ENCODE measurements around the gene MCOLN2.

The MCOLN2 gene

DNA sequence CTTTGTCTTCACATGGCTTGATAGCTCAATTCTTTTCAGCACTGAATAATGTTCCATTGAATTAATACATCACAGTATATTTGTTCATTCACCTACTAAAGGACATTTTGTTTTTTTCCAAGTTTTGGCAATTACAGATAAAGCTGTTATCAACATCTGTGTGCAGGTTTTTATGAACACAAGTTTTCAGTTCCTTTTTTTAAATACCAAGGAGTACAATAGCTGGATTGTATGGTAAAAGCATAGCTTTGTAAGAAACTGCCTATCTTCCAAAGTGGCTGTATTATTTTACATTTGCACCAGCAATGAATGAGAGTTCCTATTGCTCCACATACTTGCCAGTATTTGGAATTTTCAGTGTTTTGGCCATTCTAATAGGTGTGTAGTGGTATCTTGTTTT lies 4.8 kb upstream of the MCOLN2 start:
- Histone ChIP-seq H3K4me2 (ENCODE audit: low read length) (no peak overlapping the region), H3K9me2 (replicated peaks; ENCODE audit: control insufficient read depth, low read length) (no peaks in the 10 kb centered on the region), H3F3A (ENCODE audit: control insufficient read depth, insufficient read depth) (peaks cover 14% of the 10 kb centered on the region), H3K4me1 (ENCODE audit: control insufficient read depth, low read length) (peaks cover 22% of the 10 kb centered on the region), H3K79me2 (ENCODE audit: control insufficient read depth, low read length) (peaks cover 1% of the 10 kb centered on the region), H3K27me3 (ENCODE audit: control insufficient read depth, low read length) (peaks cover 15% of the 10 kb centered on the region), H3K36me3 (ENCODE audit: control insufficient read depth, low read length) (no peaks in the 10 kb centered on the region), H3K27ac (ENCODE audit: low read depth, low read length) (no peak overlapping the region), H4K20me1 (ENCODE audit: control insufficient read depth, insufficient read depth, low read depth, low read length) (no peaks in the 10 kb centered on the region), H3K9me3 (ENCODE audit: control insufficient read depth, insufficient read depth, low read length) (no peaks in the 10 kb centered on the region; the same call in 1 of the 2 replicates), H3K4me3 (ENCODE audit: low read length) (no peak overlapping the region)
- TF ChIP-seq, protein P1, sequence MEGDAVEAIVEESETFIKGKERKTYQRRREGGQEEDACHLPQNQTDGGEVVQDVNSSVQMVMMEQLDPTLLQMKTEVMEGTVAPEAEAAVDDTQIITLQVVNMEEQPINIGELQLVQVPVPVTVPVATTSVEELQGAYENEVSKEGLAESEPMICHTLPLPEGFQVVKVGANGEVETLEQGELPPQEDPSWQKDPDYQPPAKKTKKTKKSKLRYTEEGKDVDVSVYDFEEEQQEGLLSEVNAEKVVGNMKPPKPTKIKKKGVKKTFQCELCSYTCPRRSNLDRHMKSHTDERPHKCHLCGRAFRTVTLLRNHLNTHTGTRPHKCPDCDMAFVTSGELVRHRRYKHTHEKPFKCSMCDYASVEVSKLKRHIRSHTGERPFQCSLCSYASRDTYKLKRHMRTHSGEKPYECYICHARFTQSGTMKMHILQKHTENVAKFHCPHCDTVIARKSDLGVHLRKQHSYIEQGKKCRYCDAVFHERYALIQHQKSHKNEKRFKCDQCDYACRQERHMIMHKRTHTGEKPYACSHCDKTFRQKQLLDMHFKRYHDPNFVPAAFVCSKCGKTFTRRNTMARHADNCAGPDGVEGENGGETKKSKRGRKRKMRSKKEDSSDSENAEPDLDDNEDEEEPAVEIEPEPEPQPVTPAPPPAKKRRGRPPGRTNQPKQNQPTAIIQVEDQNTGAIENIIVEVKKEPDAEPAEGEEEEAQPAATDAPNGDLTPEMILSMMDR (IDR thresholded peaks at IDR 0.05; ENCODE audit: low read depth, low read length, poor library complexity, severe bottlenecking), result no peak
- TF ChIP-seq EZH2phosphoT487 (IDR thresholded peaks at IDR 0.05; ENCODE audit: borderline replicate concordance, low read length), result no peak

DNA sequence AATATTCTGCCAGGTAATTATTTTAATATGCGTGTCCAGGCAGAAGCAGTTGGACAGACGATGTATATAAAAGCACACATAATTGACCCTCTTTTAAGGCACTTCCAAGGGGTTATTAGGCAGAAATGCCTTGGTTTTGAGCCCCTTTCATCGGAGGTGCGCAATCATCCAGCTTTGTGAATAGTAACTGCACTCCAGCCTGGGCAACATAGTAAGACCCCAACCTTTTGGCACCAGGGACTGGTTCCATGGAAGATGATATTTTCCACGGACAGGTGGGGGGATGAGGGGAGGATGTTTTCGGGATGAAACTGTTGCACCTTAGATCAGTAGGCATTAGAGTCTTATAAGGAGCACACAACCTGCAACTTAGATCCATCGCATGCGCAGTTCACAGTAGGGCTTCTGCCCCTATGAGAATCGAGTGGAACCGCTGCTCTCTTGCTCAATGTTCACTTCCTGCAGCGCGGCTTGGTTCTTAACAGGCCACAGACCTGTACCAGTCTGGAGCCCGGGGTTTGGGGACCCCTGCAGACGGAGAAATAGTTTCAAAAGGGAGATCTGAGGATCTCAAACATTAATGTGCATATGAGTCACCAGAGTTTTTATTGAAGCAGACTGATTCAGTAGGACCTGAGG lies 1.8 kb upstream of the MCOLN2 start:
- peaks cover 29% of the 10 kb centered on the region for H3F3A ChIP-seq (ENCODE audit: control insufficient read depth, insufficient read depth)
- H3K4me1 ChIP-seq (ENCODE audit: control insufficient read depth, low read length), result peaks cover 34% of the 10 kb centered on the region
- H3K4me3 ChIP-seq (ENCODE audit: low read length), result peak overlapping the region; percentile 82
- H3K27ac ChIP-seq (ENCODE audit: low read depth, low read length), result no peak overlapping the region
- H3K4me2 ChIP-seq (ENCODE audit: low read length), result peak overlapping the region; percentile 93
- TF ChIP-seq, protein P1 (IDR thresholded peaks at IDR 0.05; ENCODE audit: low read depth, low read length, poor library complexity, severe bottlenecking), result no peak
- TF ChIP-seq EZH2phosphoT487 (IDR thresholded peaks at IDR 0.05; ENCODE audit: borderline replicate concordance, low read length), result no peak
- H3K27me3 ChIP-seq (ENCODE audit: control insufficient read depth, low read length), result peaks cover 15% of the 10 kb centered on the region
- H3K9me2 ChIP-seq (replicated peaks; ENCODE audit: control insufficient read depth, low read length), result no peaks in the 10 kb centered on the region
- no peaks in the 10 kb centered on the region for H4K20me1 ChIP-seq (ENCODE audit: control insufficient read depth, insufficient read depth, low read depth, low read length)
- H3K36me3 ChIP-seq (ENCODE audit: control insufficient read depth, low read length), result peaks cover 20% of the 10 kb centered on the region
- peaks cover 29% of the 10 kb centered on the region for H3K79me2 ChIP-seq (ENCODE audit: control insufficient read depth, low read length)
- H3K9me3 ChIP-seq (ENCODE audit: control insufficient read depth, insufficient read depth, low read length), result no peaks in the 10 kb centered on the region

DNA sequence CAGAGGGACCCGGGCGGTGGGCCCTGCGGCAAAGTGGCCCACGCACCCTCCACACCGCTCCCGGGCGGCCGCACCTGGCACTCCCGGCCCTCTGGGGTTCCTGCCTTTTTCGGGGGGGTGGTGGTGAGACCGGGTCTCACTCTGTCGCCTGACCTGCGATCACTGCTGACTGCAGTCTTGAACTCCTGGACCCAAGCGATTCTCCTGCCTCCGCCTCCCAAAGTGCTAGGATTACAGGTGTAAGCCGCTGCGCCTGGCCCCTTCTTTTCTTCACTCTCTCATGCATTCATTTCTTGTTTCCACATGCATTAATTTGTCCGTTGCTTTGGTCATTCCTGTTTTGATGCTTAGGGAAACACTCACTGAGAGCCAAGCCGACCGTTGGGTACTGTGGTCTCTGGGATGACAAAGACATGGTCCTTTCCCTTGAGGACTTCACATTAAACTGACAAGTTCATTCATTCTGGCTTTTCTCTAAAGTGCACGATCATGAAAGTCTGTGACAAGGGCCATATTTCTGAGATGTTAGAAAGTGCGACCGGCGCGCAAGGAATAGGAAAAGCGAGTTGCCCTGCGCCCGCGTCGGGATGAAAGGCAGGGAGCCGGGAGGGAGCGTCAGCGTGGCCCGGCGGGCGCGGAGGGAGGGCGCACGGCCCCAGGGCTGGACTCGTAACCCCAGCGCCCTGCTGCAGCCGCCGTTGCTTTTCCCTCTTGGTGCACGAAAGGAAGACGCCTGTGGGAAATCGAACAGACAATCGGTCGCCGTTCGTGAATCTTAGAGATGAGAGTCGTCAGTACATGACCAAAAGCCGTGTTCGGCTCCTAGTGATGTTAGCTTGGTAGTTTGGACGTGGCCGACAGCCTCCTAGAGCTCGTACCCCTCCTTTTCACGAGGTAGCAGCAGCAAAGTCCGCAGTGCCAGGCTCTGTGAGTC lies 1.0 kb upstream of the MCOLN2 start:
- H3K79me2 ChIP-seq (ENCODE audit: control insufficient read depth, low read length), result peaks cover 36% of the 10 kb centered on the region
- no peaks in the 10 kb centered on the region for H3K9me2 ChIP-seq (replicated peaks; ENCODE audit: control insufficient read depth, low read length)
- H3K4me3 ChIP-seq (ENCODE audit: low read length), result peak overlapping the region; percentile 82
- H3K36me3 ChIP-seq (ENCODE audit: control insufficient read depth, low read length), result peaks cover 25% of the 10 kb centered on the region
- H3K27ac ChIP-seq (ENCODE audit: low read depth, low read length), result no peak overlapping the region
- H3K9me3 ChIP-seq (ENCODE audit: control insufficient read depth, insufficient read depth, low read length), result no peaks in the 10 kb centered on the region
- H4K20me1 ChIP-seq (ENCODE audit: control insufficient read depth, insufficient read depth, low read depth, low read length), result no peaks in the 10 kb centered on the region
- H3K4me1 ChIP-seq (ENCODE audit: control insufficient read depth, low read length), result peaks cover 39% of the 10 kb centered on the region
- H3F3A ChIP-seq (ENCODE audit: control insufficient read depth, insufficient read depth), result peaks cover 29% of the 10 kb centered on the region
- H3K4me2 ChIP-seq (ENCODE audit: low read length), result peak overlapping the region; percentile 93
- TF ChIP-seq EZH2phosphoT487 (IDR thresholded peaks at IDR 0.05; ENCODE audit: borderline replicate concordance, low read length), result peak; percentile 59; the same call in 1 of the 2 replicates
- TF ChIP-seq, protein P1 (IDR thresholded peaks at IDR 0.05; ENCODE audit: low read depth, low read length, poor library complexity, severe bottlenecking), result no peak
- peaks cover 15% of the 10 kb centered on the region for H3K27me3 ChIP-seq (ENCODE audit: control insufficient read depth, low read length)
